ENCODE measurements around the gene ACOT9. TPM values are rescaled to one million over a fixed set of nuclear protein-coding genes. Genes with fewer than 3 reads are reported as not detected.
"Not testable (repeated sequence)": the region's sequence is repeated elsewhere in the genome, so short reads cannot be mapped to it uniquely, and the experiment has no call there.

Gene ACOT9
- total RNA-seq, 2 donors from 2014 or later, result 22.5 to 24.9 TPM

GRCh38 chrX:23782455-23782854, 39.4 kb upstream of the ACOT9 start:
- peaks cover 23% of the 10 kb centered on the region for H3K4me1 Mint-ChIP-seq
- H3K36me3 Mint-ChIP-seq (ENCODE audit: low read depth), result no peaks in the 10 kb centered on the region
- H3K9me3 ChIP-seq (ENCODE audit: control insufficient read depth, low read length, poor library complexity, severe bottlenecking), result no peaks in the 10 kb centered on the region
- H3K4me3 Mint-ChIP-seq, result peak overlapping the region; percentile 93
- DNase-seq, result no peak
- no peaks in the 10 kb centered on the region for H3K27me3 Mint-ChIP-seq
- H3K27ac Mint-ChIP-seq, result peak overlapping the region; percentile 94
- no peak for ATAC-seq

- no peaks in the 10 kb centered on the region for H3K27me3 Mint-ChIP-seq
- no peaks in the 10 kb centered on the region for H3K9me3 ChIP-seq (ENCODE audit: control insufficient read depth, low read length, poor library complexity, severe bottlenecking)
- no peaks in the 10 kb centered on the region for H3K36me3 Mint-ChIP-seq (ENCODE audit: low read depth)
- H3K27ac Mint-ChIP-seq, result no peak overlapping the region
- ATAC-seq (no peak), DNase-seq (no peak)
- H3K4me3 Mint-ChIP-seq, result no peak overlapping the region
- peaks cover 17% of the 10 kb centered on the region for H3K4me1 Mint-ChIP-seq
Measured at GRCh38 chrX:23779025-23779424, 35.9 kb upstream of the ACOT9 start.

GRCh38 chrX:23776363-23776762, 33.3 kb upstream of the ACOT9 start:
- DNase-seq, result no peak
- no peaks in the 10 kb centered on the region for H3K36me3 Mint-ChIP-seq (ENCODE audit: low read depth)
- no peaks in the 10 kb centered on the region for H3K27me3 Mint-ChIP-seq
- H3K4me3 Mint-ChIP-seq, result no peak overlapping the region
- peaks cover 9% of the 10 kb centered on the region for H3K4me1 Mint-ChIP-seq
- no peak overlapping the region for H3K27ac Mint-ChIP-seq
- no peaks in the 10 kb centered on the region for H3K9me3 ChIP-seq (ENCODE audit: control insufficient read depth, low read length, poor library complexity, severe bottlenecking)
- ATAC-seq, result no peak

GRCh38 chrX:23773601-23774175, 30.6 kb upstream of the ACOT9 start:
- Mint-ChIP-seq H3K4me1 (peaks cover 3% of the 10 kb centered on the region), H3K4me3 (peak overlapping the region; percentile 39)
- DNase-seq, result peak in 2 of 3 donors; percentile 11 to 23

GRCh38 chrX:23771086-23771485, 28.0 kb upstream of the ACOT9 start:
- not testable (repeated sequence) for H3K27ac Mint-ChIP-seq; H3K36me3 Mint-ChIP-seq (ENCODE audit: low read depth); ATAC-seq; H3K27me3 Mint-ChIP-seq; H3K4me3 Mint-ChIP-seq; H3K9me3 ChIP-seq (ENCODE audit: control insufficient read depth, low read length, poor library complexity, severe bottlenecking); H3K4me1 Mint-ChIP-seq; DNase-seq

More at GRCh38 chrX:23773601-23774175, 30.6 kb upstream of the ACOT9 start:
- no peaks in the 10 kb centered on the region for H3K36me3 Mint-ChIP-seq (ENCODE audit: low read depth)
- H3K27me3 Mint-ChIP-seq, result no peaks in the 10 kb centered on the region
- ATAC-seq, result peak; percentile 100
- H3K27ac Mint-ChIP-seq, result peak overlapping the region; percentile 95
- H3K9me3 ChIP-seq (ENCODE audit: control insufficient read depth, low read length, poor library complexity, severe bottlenecking), result no peaks in the 10 kb centered on the region

- DNase-seq (no peak), ATAC-seq (no peak)
- no peaks in the 10 kb centered on the region for H3K36me3 Mint-ChIP-seq (ENCODE audit: low read depth)
- H3K27me3 Mint-ChIP-seq, result no peaks in the 10 kb centered on the region
- peaks cover 5% of the 10 kb centered on the region for H3K4me1 Mint-ChIP-seq
- no peak overlapping the region for H3K27ac Mint-ChIP-seq
- H3K4me3 Mint-ChIP-seq, result no peak overlapping the region
- no peaks in the 10 kb centered on the region for H3K9me3 ChIP-seq (ENCODE audit: control insufficient read depth, low read length, poor library complexity, severe bottlenecking)
Measured at GRCh38 chrX:23770142-23770541, 27.1 kb upstream of the ACOT9 start.

GRCh38 chrX:23766650-23767551, 23.8 kb upstream of the ACOT9 start:
- Mint-ChIP-seq H3K27ac (peak overlapping the region; percentile 14), H3K4me1 (peaks cover 2% of the 10 kb centered on the region), H3K4me3 (peak overlapping the region; percentile 87), H3K36me3 (ENCODE audit: low read depth) (no peaks in the 10 kb centered on the region), H3K27me3 (no peaks in the 10 kb centered on the region)
- peak; percentile 92 for ATAC-seq
- no peaks in the 10 kb centered on the region for H3K9me3 ChIP-seq (ENCODE audit: control insufficient read depth, low read length, poor library complexity, severe bottlenecking)
- DNase-seq, result no peak

GRCh38 chrX:23765868-23766267, 22.8 kb upstream of the ACOT9 start:
- H3K36me3 Mint-ChIP-seq (ENCODE audit: low read depth), result no peaks in the 10 kb centered on the region
- no peak overlapping the region for H3K4me3 Mint-ChIP-seq
- H3K27ac Mint-ChIP-seq, result no peak overlapping the region
- ATAC-seq (no peak), DNase-seq (no peak)
- no peaks in the 10 kb centered on the region for H3K27me3 Mint-ChIP-seq
- no peaks in the 10 kb centered on the region for H3K9me3 ChIP-seq (ENCODE audit: control insufficient read depth, low read length, poor library complexity, severe bottlenecking)
- H3K4me1 Mint-ChIP-seq, result peaks cover 2% of the 10 kb centered on the region

GRCh38 chrX:23765449-23765848, 22.4 kb upstream of the ACOT9 start:
- ATAC-seq, result no peak
- Mint-ChIP-seq H3K27ac (no peak overlapping the region), H3K4me3 (peak overlapping the region; percentile 15), H3K27me3 (no peaks in the 10 kb centered on the region), H3K4me1 (peaks cover 2% of the 10 kb centered on the region), H3K36me3 (ENCODE audit: low read depth) (no peaks in the 10 kb centered on the region)
- no peak for DNase-seq
- no peaks in the 10 kb centered on the region for H3K9me3 ChIP-seq (ENCODE audit: control insufficient read depth, low read length, poor library complexity, severe bottlenecking)

- no peak overlapping the region for H3K27ac Mint-ChIP-seq
- DNase-seq (no peak), ATAC-seq (no peak)
- H3K36me3 Mint-ChIP-seq (ENCODE audit: low read depth), result no peaks in the 10 kb centered on the region
- H3K4me1 Mint-ChIP-seq, result peaks cover 2% of the 10 kb centered on the region
- H3K27me3 Mint-ChIP-seq, result no peaks in the 10 kb centered on the region
- H3K9me3 ChIP-seq (ENCODE audit: control insufficient read depth, low read length, poor library complexity, severe bottlenecking), result no peaks in the 10 kb centered on the region
- no peak overlapping the region for H3K4me3 Mint-ChIP-seq
Measured at GRCh38 chrX:23764188-23764984, 21.3 kb upstream of the ACOT9 start.

GRCh38 chrX:23759821-23760220, 16.7 kb upstream of the ACOT9 start:
- H3K9me3 ChIP-seq (ENCODE audit: control insufficient read depth, low read length, poor library complexity, severe bottlenecking), result no peaks in the 10 kb centered on the region
- H3K27ac Mint-ChIP-seq, result no peak overlapping the region
- H3K4me1 Mint-ChIP-seq, result no peaks in the 10 kb centered on the region
- ATAC-seq (no peak), DNase-seq (no peak)
- no peak overlapping the region for H3K4me3 Mint-ChIP-seq
- no peaks in the 10 kb centered on the region for H3K36me3 Mint-ChIP-seq (ENCODE audit: low read depth)
- no peaks in the 10 kb centered on the region for H3K27me3 Mint-ChIP-seq

- Mint-ChIP-seq H3K4me3 (no peak overlapping the region), H3K27me3 (no peaks in the 10 kb centered on the region), H3K27ac (no peak overlapping the region), H3K4me1 (peaks cover 3% of the 10 kb centered on the region), H3K36me3 (ENCODE audit: low read depth) (no peaks in the 10 kb centered on the region)
- peak; percentile 72 for ATAC-seq
- peak; percentile 19 to 41 (median 23) for DNase-seq
- no peaks in the 10 kb centered on the region for H3K9me3 ChIP-seq (ENCODE audit: control insufficient read depth, low read length, poor library complexity, severe bottlenecking)
Measured at GRCh38 chrX:23756165-23756564, 13.1 kb upstream of the ACOT9 start.

- no peaks in the 10 kb centered on the region for H3K9me3 ChIP-seq (ENCODE audit: control insufficient read depth, low read length, poor library complexity, severe bottlenecking)
- H3K36me3 Mint-ChIP-seq (ENCODE audit: low read depth), result no peaks in the 10 kb centered on the region
- H3K4me1 Mint-ChIP-seq, result peaks cover 3% of the 10 kb centered on the region
- no peaks in the 10 kb centered on the region for H3K27me3 Mint-ChIP-seq
- H3K27ac Mint-ChIP-seq, result no peak overlapping the region
- no peak overlapping the region for H3K4me3 Mint-ChIP-seq
- ATAC-seq (no peak), DNase-seq (no peak)
Measured at GRCh38 chrX:23754664-23755063, 11.6 kb upstream of the ACOT9 start.
